Adrenal gland (tissue), 5 donors: ENCODE results near the gene FAAP24.

ENCODE experiments used
- POLR2A ChIP-seq, 2 donors: fragments of 450-650 bp; IDR thresholded peaks; one replicate each; pipeline ENCODE4 v1.6.1; 2017; ENCODE audit warnings: antibody characterized with exemption in 2 of 2, mild to moderate bottlenecking in 2 of 2, moderate library complexity in 1 of 2
- TF ChIP-seq, protein P1 (sequence below), 6 experiments: fragments of 450-650 bp in 4 of 6; fragments of 200-600 bp in 2 of 6; sonication (generic) in 1 of 6; IDR thresholded peaks; 1 replicate in 5 of 6; 2 replicates in 1 of 6; pipeline versions ENCODE4 v1.5.1 to v1.8.0; 2016 to 2021; ENCODE audit warnings: antibody characterized with exemption in 6 of 6, mild to moderate bottlenecking in 2 of 6, moderate library complexity in 1 of 6
- donor health status: DM: no; HTN: no; CAD: no.

GRCh38 chr19:32971012-32971595 lies 938 bp upstream of the FAAP24 start:
- TF ChIP-seq POLR2A (IDR thresholded peaks at IDR 0.05), result no peak
- TF ChIP-seq, protein P1, sequence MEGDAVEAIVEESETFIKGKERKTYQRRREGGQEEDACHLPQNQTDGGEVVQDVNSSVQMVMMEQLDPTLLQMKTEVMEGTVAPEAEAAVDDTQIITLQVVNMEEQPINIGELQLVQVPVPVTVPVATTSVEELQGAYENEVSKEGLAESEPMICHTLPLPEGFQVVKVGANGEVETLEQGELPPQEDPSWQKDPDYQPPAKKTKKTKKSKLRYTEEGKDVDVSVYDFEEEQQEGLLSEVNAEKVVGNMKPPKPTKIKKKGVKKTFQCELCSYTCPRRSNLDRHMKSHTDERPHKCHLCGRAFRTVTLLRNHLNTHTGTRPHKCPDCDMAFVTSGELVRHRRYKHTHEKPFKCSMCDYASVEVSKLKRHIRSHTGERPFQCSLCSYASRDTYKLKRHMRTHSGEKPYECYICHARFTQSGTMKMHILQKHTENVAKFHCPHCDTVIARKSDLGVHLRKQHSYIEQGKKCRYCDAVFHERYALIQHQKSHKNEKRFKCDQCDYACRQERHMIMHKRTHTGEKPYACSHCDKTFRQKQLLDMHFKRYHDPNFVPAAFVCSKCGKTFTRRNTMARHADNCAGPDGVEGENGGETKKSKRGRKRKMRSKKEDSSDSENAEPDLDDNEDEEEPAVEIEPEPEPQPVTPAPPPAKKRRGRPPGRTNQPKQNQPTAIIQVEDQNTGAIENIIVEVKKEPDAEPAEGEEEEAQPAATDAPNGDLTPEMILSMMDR (IDR thresholded peaks at IDR 0.05), result no peak
